Common myeloid progenitor, CD34-positive (primary cell): ENCODE measurements around the gene UGT3A1.
"Not testable (repeated sequence)": the region's sequence is repeated elsewhere in the genome, so short reads cannot be mapped to it uniquely, and the experiment has no call there.

Source experiments
- CTCF ChIA-PET: fragments of 350-600 bp; sonication (Branson Sonifier 250); formaldehyde crosslinking; loops from one replicate; lab custom pipeline; 2021; ENCODE audit warnings: antibody characterized with exemption; lab: Charles Lee
- POLR2A ChIA-PET: fragments of 350-600 bp; sonication (Branson Sonifier 250); formaldehyde crosslinking; loops from one replicate; lab custom pipeline; 2021; ENCODE audit warnings: antibody characterized with exemption; lab: Charles Lee
- DNase-seq, 3 donors: peaks; one replicate each; pipeline versions ENCODE4 v3.0.0 to v3.0.0-alpha.2; 2013
- H3K27ac ChIP-seq, 2 experiments: 1 replicate in 1 of 2; 2 replicates in 1 of 2; pipeline ENCODE4 v1.7.0; 2013; ENCODE audit warnings: inconsistent platforms in 2 of 2, low read length in 2 of 2, mild to moderate bottlenecking in 2 of 2, low read depth in 1 of 2, moderate library complexity in 1 of 2; ENCODE audit not compliant: severe bottlenecking in 2 of 2, insufficient read depth in 1 of 2, poor library complexity in 1 of 2
- H3K27me3 ChIP-seq, 5 experiments: replicated peaks in 2 of 5; 1 replicate in 3 of 5; 2 replicates in 2 of 5; pipeline versions ENCODE4 v1.6.1 to v1.7.0; 2013; ENCODE audit warnings: low read length in 4 of 5, mild to moderate bottlenecking in 2 of 5, moderate library complexity in 2 of 5, inconsistent platforms in 1 of 5; ENCODE audit not compliant: insufficient read depth in 5 of 5, control insufficient read depth in 4 of 5
- H3K36me3 ChIP-seq, 4 experiments: 1 replicate in 2 of 4; 2 replicates in 2 of 4; pipeline versions ENCODE4 v1.6.1 to v1.7.0; 2013; ENCODE audit warnings: low read length in 3 of 4, control low read depth in 1 of 4, mild to moderate bottlenecking in 1 of 4; ENCODE audit not compliant: control insufficient read depth in 4 of 4, insufficient read depth in 4 of 4
- H3K4me1 ChIP-seq, 4 experiments: 1 replicate in 3 of 4; 2 replicates in 1 of 4; pipeline versions ENCODE4 v1.6.1 to v1.7.1; 2013; ENCODE audit warnings: low read length in 3 of 4, mild to moderate bottlenecking in 3 of 4, control low read depth in 1 of 4, inconsistent platforms in 1 of 4, moderate library complexity in 1 of 4; ENCODE audit not compliant: control insufficient read depth in 4 of 4, insufficient read depth in 4 of 4; ENCODE audit errors: control extremely low read depth in 1 of 4
- H3K4me3 ChIP-seq, 7 experiments: 1 replicate in 4 of 7; 2 replicates in 3 of 7; pipeline versions ENCODE4 v1.5.1 to v1.7.0; 2013; ENCODE audit warnings: mild to moderate bottlenecking in 7 of 7, low read length in 6 of 7, moderate library complexity in 6 of 7, inconsistent platforms in 2 of 7, low read depth in 2 of 7, control low read depth in 1 of 7; ENCODE audit not compliant: insufficient read depth in 4 of 7, control insufficient read depth in 1 of 7; ENCODE audit errors: extremely low read depth in 1 of 7
- H3K9me3 ChIP-seq, 5 experiments: 1 replicate in 4 of 5; 2 replicates in 1 of 5; pipeline versions ENCODE4 v1.6.1 to v1.7.1; 2013; ENCODE audit warnings: low read length in 4 of 5, mild to moderate bottlenecking in 2 of 5, inconsistent platforms in 1 of 5, low read depth in 1 of 5, moderate library complexity in 1 of 5; ENCODE audit not compliant: control insufficient read depth in 4 of 5, insufficient read depth in 2 of 5; ENCODE audit errors: control extremely low read depth in 1 of 5
- WGBS: methylation state at CpG from one replicate; pipeline ENCODE4 v1.1.5; 2013; ENCODE audit not compliant: insufficient coverage; 5-methylcytosine and 5-hydroxymethylcytosine counted together

The UGT3A1 gene

GRCh38 chr5:36029914-36030313 is 38.7 kb upstream of the UGT3A1 start:
- Histone ChIP-seq H3K4me1 (no peaks in the 10 kb centered on the region), H3K27ac (no peak overlapping the region), H3K36me3 (no peaks in the 10 kb centered on the region), H3K9me3 (peaks cover 0 to 8% (median 0%) of the 10 kb centered on the region in 5 experiments), H3K27me3 (no peaks in the 10 kb centered on the region), H3K4me3 (no peak overlapping the region)
- DNase-seq: no peak
- ChIA-PET POLR2A (no interaction called here), CTCF (interaction anchor here (0.8 kb wide), 1 partner anchor 1023 kb away, joined by 3 read pairs; no protein-coding TSS in a partner anchor)
- 100% methylated on average over 1 of the region's 1 CpG for WGBS

GRCh38 chr5:36028816-36029465 is 37.8 kb upstream of the UGT3A1 start:
- no peak overlapping the region for H3K27ac ChIP-seq
- no peaks in the 10 kb centered on the region for H3K4me1 ChIP-seq
- DNase-seq: no peak
- no peak overlapping the region for H3K4me3 ChIP-seq
- CTCF ChIA-PET: no interaction called here
- POLR2A ChIA-PET: no interaction called here
- 87% methylated on average over 5 of the region's 5 CpGs for WGBS
- H3K9me3 ChIP-seq: peaks cover 0 to 8% (median 0%) of the 10 kb centered on the region in 5 experiments
- no peaks in the 10 kb centered on the region for H3K36me3 ChIP-seq
- H3K27me3 ChIP-seq: no peaks in the 10 kb centered on the region

- Histone ChIP-seq H3K27me3 (peaks cover 0 to under 1% (median 0%) of the 10 kb centered on the region in 5 experiments), H3K27ac (no peak overlapping the region), H3K9me3 (peaks cover 0 to 8% (median 0%) of the 10 kb centered on the region in 5 experiments), H3K4me3 (no peak overlapping the region), H3K36me3 (no peaks in the 10 kb centered on the region), H3K4me1 (no peaks in the 10 kb centered on the region)
- WGBS: 98% methylated on average over 7 of the region's 8 CpGs
- POLR2A ChIA-PET: no interaction called here
- CTCF ChIA-PET: no interaction called here
- DNase-seq: no peak
Measured at GRCh38 chr5:36027711-36028110, 36.5 kb upstream of the UGT3A1 start.

GRCh38 chr5:36026706-36027465 is 35.7 kb upstream of the UGT3A1 start:
- Histone ChIP-seq H3K4me3 (no peak overlapping the region), H3K27me3 (peaks cover 0 to 2% (median 0%) of the 10 kb centered on the region in 5 experiments), H3K36me3 (no peaks in the 10 kb centered on the region), H3K9me3 (peaks cover 0 to 8% (median 0%) of the 10 kb centered on the region in 5 experiments), H3K4me1 (no peaks in the 10 kb centered on the region), H3K27ac (no peak overlapping the region)
- ChIA-PET POLR2A (no interaction called here), CTCF (no interaction called here)
- WGBS: 95% methylated on average over 6 of the region's 6 CpGs
- no peak for DNase-seq

- H3K36me3 ChIP-seq, POLR2A ChIA-PET, CTCF ChIA-PET, H3K4me1 ChIP-seq, H3K27ac ChIP-seq, H3K27me3 ChIP-seq, H3K4me3 ChIP-seq, H3K9me3 ChIP-seq, DNase-seq: not testable (repeated sequence)
- WGBS: 90% methylated on average over 6 of the region's 6 CpGs
Measured at GRCh38 chr5:36022246-36022645, 31.1 kb upstream of the UGT3A1 start.

- H3K4me1 ChIP-seq, H3K4me3 ChIP-seq, DNase-seq, H3K27me3 ChIP-seq, CTCF ChIA-PET, H3K36me3 ChIP-seq, H3K27ac ChIP-seq, POLR2A ChIA-PET: not testable (repeated sequence)
- WGBS: 94% methylated on average over 3 of the region's 5 CpGs
- H3K9me3 ChIP-seq: peaks cover 0 to 16% (median 4%) of the 10 kb centered on the region in 5 experiments
Measured at GRCh38 chr5:36019584-36019983, 28.4 kb upstream of the UGT3A1 start.

- Histone ChIP-seq H3K4me3 (no peak overlapping the region), H3K36me3 (no peaks in the 10 kb centered on the region), H3K27me3 (peaks cover 0 to 2% (median 0%) of the 10 kb centered on the region in 5 experiments), H3K27ac (no peak overlapping the region), H3K9me3 (peaks cover 4 to 27% (median 10%) of the 10 kb centered on the region in 5 experiments), H3K4me1 (no peaks in the 10 kb centered on the region)
- ChIA-PET CTCF (no interaction called here), POLR2A (no interaction called here)
- 88% methylated on average over 5 of the region's 5 CpGs for WGBS
- DNase-seq: no peak
Measured at GRCh38 chr5:36017622-36018021, 26.4 kb upstream of the UGT3A1 start.
